H9 (cell line): Measurements from ENCODE around the gene TSC22D1. TPM values are rescaled to one million over a fixed set of nuclear protein-coding genes. Genes with fewer than 3 reads are reported as not detected.

ENCODE experiments used
- DNase-seq: peaks from one replicate; pipeline ENCODE4 v3.0.0-alpha.2; 2017
- H2AFZ ChIP-seq: one replicate; pipeline ENCODE4 v1.6.1; 2013; ENCODE audit warnings: mild to moderate bottlenecking, low read length, control low read depth, moderate library complexity
- H2AK5ac ChIP-seq: 2 replicates; pipeline ENCODE4 v1.6.1; 2013; ENCODE audit warnings: low read length, control low read depth, mixed read lengths; ENCODE audit not compliant: insufficient read length
- H2BK120ac ChIP-seq: one replicate; pipeline ENCODE4 v1.6.1; 2013; ENCODE audit warnings: low read depth, mild to moderate bottlenecking, low read length, control low read depth, inconsistent platforms; ENCODE audit not compliant: poor library complexity, severe bottlenecking
- H2BK12ac ChIP-seq: 2 replicates; pipeline ENCODE4 v1.6.1; 2013; ENCODE audit warnings: low read length, control low read depth, mixed read lengths, low read depth; ENCODE audit not compliant: insufficient read length
- H2BK15ac ChIP-seq: 2 replicates; pipeline ENCODE4 v1.6.1; 2013; ENCODE audit warnings: low read depth, low read length, control low read depth
- H2BK20ac ChIP-seq: one replicate; pipeline ENCODE4 v1.6.1; 2013; ENCODE audit warnings: low read depth, mild to moderate bottlenecking, low read length, control low read depth, inconsistent platforms; ENCODE audit not compliant: poor library complexity, severe bottlenecking
- H2BK5ac ChIP-seq: 2 replicates; pipeline ENCODE4 v1.6.1; 2013; ENCODE audit warnings: low read length, control low read depth, mixed read lengths; ENCODE audit not compliant: insufficient read length
- H3K14ac ChIP-seq: 2 replicates; pipeline ENCODE4 v1.6.1; 2013; ENCODE audit warnings: low read length, control low read depth; ENCODE audit not compliant: insufficient read depth
- H3K18ac ChIP-seq: 2 replicates; pipeline ENCODE4 v1.6.1; 2013; ENCODE audit warnings: low read depth, mild to moderate bottlenecking, mixed read lengths, low read length, control low read depth; ENCODE audit not compliant: insufficient read length
- H3K23ac ChIP-seq: 2 replicates; pipeline ENCODE4 v1.6.1; 2013; ENCODE audit warnings: low read length, control low read depth, mixed read lengths, low read depth; ENCODE audit not compliant: insufficient read length
- H3K23me2 ChIP-seq: 2 replicates; pipeline ENCODE4 v1.6.1; 2013; ENCODE audit warnings: low read depth, mild to moderate bottlenecking, mixed read lengths, low read length, control low read depth; ENCODE audit not compliant: insufficient read length, poor library complexity, severe bottlenecking
- H3K27ac ChIP-seq: 2 replicates; pipeline ENCODE4 v1.5.1; 2013; ENCODE audit warnings: low read length, control low read depth, mixed read lengths, low read depth; ENCODE audit not compliant: insufficient read length
- H3K27me3 ChIP-seq: 2 replicates; pipeline ENCODE4 v1.6.1; 2013; ENCODE audit warnings: low read length, control low read depth, inconsistent platforms; ENCODE audit not compliant: insufficient read depth
- H3K4ac ChIP-seq: 2 replicates; pipeline ENCODE4 v1.6.1; 2013; ENCODE audit warnings: low read depth, mild to moderate bottlenecking, control low read depth, inconsistent platforms, low read length, moderate library complexity
- H3K4me1 ChIP-seq: 2 replicates; pipeline ENCODE4 v1.6.1; 2013; ENCODE audit warnings: low read length, control low read depth, inconsistent platforms; ENCODE audit not compliant: insufficient read depth
- H3K4me2 ChIP-seq: 2 replicates; pipeline ENCODE4 v1.6.1; 2013; ENCODE audit warnings: low read length, control low read depth, mixed read lengths; ENCODE audit not compliant: insufficient read length, insufficient read depth
- H3K56ac ChIP-seq: 2 replicates; pipeline ENCODE4 v1.6.1; 2013; ENCODE audit warnings: low read depth, mild to moderate bottlenecking, mixed read lengths, low read length, control low read depth; ENCODE audit not compliant: insufficient read length
- H3K79me1 ChIP-seq: 2 replicates; pipeline ENCODE4 v1.6.1; 2013; ENCODE audit warnings: low read depth, mild to moderate bottlenecking, moderate library complexity, low read length, control low read depth, inconsistent platforms; ENCODE audit not compliant: insufficient read depth, poor library complexity, severe bottlenecking
- H3K79me2 ChIP-seq: 2 replicates; pipeline ENCODE4 v1.6.1; 2013; ENCODE audit warnings: low read length, control low read depth, inconsistent platforms; ENCODE audit not compliant: insufficient read depth
- H3K9ac ChIP-seq: 2 replicates; pipeline ENCODE4 v1.6.1; 2013; ENCODE audit warnings: low read length, control low read depth, mixed read lengths; ENCODE audit not compliant: insufficient read length; ENCODE audit errors: extremely low read depth
- H3K9me3 ChIP-seq: one replicate; pipeline ENCODE4 v1.6.1; 2013; ENCODE audit warnings: low read depth, low read length, inconsistent platforms; ENCODE audit not compliant: control insufficient read depth
- H3T11ph ChIP-seq: one replicate; pipeline ENCODE4 v1.6.1; 2013; ENCODE audit warnings: mild to moderate bottlenecking, low read length, control low read depth, inconsistent platforms
- H4K20me1 ChIP-seq: one replicate; pipeline ENCODE4 v1.6.1; 2013; ENCODE audit not compliant: control insufficient read depth, insufficient read length, insufficient read depth
- H4K5ac ChIP-seq: 2 replicates; pipeline ENCODE4 v1.6.1; 2013; ENCODE audit warnings: low read depth, mild to moderate bottlenecking, mixed read lengths, low read length, control low read depth; ENCODE audit not compliant: insufficient read length
- H4K8ac ChIP-seq: replicated peaks from 2 replicates; pipeline ENCODE4 v1.6.1; 2013; ENCODE audit warnings: low read length, control low read depth, mixed read lengths, low read depth; ENCODE audit not compliant: insufficient read length
- H4K91ac ChIP-seq: 2 replicates; pipeline ENCODE4 v1.6.1; 2013; ENCODE audit warnings: low read depth, mild to moderate bottlenecking, moderate library complexity, mixed read lengths, low read length, control low read depth; ENCODE audit not compliant: insufficient read length
- H3K27ac Mint-ChIP-seq, 3 experiments: 2 replicates in 2 of 3; 3 replicates in 1 of 3; pipeline ENCODE4 v1.8.0; 2020 to 2021; ENCODE audit warnings: mixed read lengths in 3 of 3, mild to moderate bottlenecking in 1 of 3, moderate library complexity in 1 of 3
- H3K27me3 Mint-ChIP-seq: 2 replicates; pipeline ENCODE4 v1.8.0; 2021; ENCODE audit warnings: low read depth, mild to moderate bottlenecking, moderate library complexity, mixed read lengths
- H3K36me3 Mint-ChIP-seq, 3 experiments: 2 replicates in 2 of 3; 3 replicates in 1 of 3; pipeline ENCODE4 v1.8.0; 2020 to 2021; ENCODE audit warnings: low read depth in 3 of 3, mixed read lengths in 3 of 3; ENCODE audit not compliant: insufficient read depth in 1 of 3
- H3K4me1 Mint-ChIP-seq, 2 experiments: 2 replicates each; pipeline ENCODE4 v1.8.0; 2020; ENCODE audit warnings: mixed read lengths in 2 of 2
- H3K4me3 Mint-ChIP-seq, 2 experiments: 2 replicates in 1 of 2; 3 replicates in 1 of 2; pipeline ENCODE4 v1.8.0; 2020 to 2021; ENCODE audit warnings: mild to moderate bottlenecking in 2 of 2, mixed read lengths in 2 of 2, moderate library complexity in 1 of 2
- H3K9me3 Mint-ChIP-seq, 2 experiments: 2 replicates in 1 of 2; 3 replicates in 1 of 2; pipeline ENCODE4 v1.8.0; 2020; ENCODE audit warnings: mild to moderate bottlenecking in 2 of 2, mixed read lengths in 2 of 2, moderate library complexity in 1 of 2
- CTCF ChIP-seq: fragments of 200-600 bp; sonication (generic); conservative IDR thresholded peaks from 3 replicates; pipeline ENCODE4 v1.8.0; 2021; ENCODE audit warnings: antibody characterized with exemption, mild to moderate bottlenecking
- WGBS: extraction: QIAGEN DNeasy Blood & Tissue Kit; methylation state at CpG from one replicate; pipeline ENCODE4 v1.1.7; 2013; ENCODE audit warnings: missing lambda C conversion rate, low lambda C conversion rate, mixed read lengths; ENCODE audit not compliant: insufficient read length; ENCODE audit errors: extremely low coverage; 5-methylcytosine and 5-hydroxymethylcytosine counted together
- total RNA-seq: library from RNA; stranded (reverse); gene quantifications from 2 replicates; pipeline ENCODE4 v1.2.1, GENCODE V29; 2021

The TSC22D1 gene
- total RNA-seq, 1 experiment from 2014 or later = 76.7 TPM

DNA sequence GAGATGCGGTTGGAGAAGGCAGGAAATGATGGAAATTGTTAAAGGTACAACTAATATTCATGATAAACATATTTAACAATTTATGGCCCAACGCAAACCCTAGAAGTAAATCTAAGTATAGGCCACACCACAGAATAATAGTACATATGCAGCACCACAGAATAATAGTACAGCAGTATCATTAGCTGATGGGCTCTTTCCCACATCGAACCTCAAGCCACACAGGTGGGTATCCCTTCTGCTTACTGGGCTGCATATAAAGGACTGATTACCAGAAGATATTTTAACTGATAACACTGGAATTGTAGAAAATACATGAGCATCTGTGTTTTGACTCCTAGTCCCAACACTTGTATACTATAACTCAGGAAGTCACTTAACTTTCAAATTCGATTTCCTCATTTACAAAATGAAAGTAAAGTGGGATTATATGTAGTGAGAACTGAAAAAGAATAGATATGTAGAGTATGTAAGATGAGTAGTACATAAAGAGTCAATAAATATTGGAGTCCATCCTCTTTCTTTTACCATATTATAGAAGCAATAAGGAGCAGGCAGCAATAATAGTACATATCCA, 91.5 kb downstream of the TSC22D1 start:
- Histone ChIP-seq H3K23ac (no peak overlapping the region), H2BK5ac (no peak overlapping the region), H3K14ac (no peak overlapping the region), H3K9ac (no peak overlapping the region), H3K79me2 (0 out of 2 replicates have a peak, but pooled peaks cover 4% of the 10 kb centered on the region), H2BK20ac (no peak overlapping the region), H2AFZ (no peak overlapping the region), H2BK120ac (no peak overlapping the region), H3T11ph (no peak overlapping the region), H2BK15ac (no peak overlapping the region), H4K20me1 (no peaks in the 10 kb centered on the region), H3K79me1 (no peaks in the 10 kb centered on the region), H4K8ac (no peak overlapping the region), H3K56ac (no peak overlapping the region), H3K4me2 (no peak overlapping the region), H3K4ac (no peak overlapping the region), H2BK12ac (no peak overlapping the region), H3K23me2 (no peaks in the 10 kb centered on the region), H2AK5ac (no peak overlapping the region), H3K9me3 (no peaks in the 10 kb centered on the region), H4K5ac (no peak overlapping the region), H4K91ac (no peak overlapping the region), H3K27ac (no peak overlapping the region), H3K27me3 (no peaks in the 10 kb centered on the region), H3K18ac (no peak overlapping the region), H3K4me1 (no peaks in the 10 kb centered on the region)
- H3K36me3 Mint-ChIP-seq = no peaks in the 10 kb centered on the region
- no peak for DNase-seq
- peaks cover 4 to 5% of the 10 kb centered on the region in 2 experiments; a peak in 2 of 4 replicates for H3K4me1 Mint-ChIP-seq
- H3K27me3 Mint-ChIP-seq = no peaks in the 10 kb centered on the region
- no peak overlapping the region for H3K4me3 Mint-ChIP-seq
- no CpG with 5 or more reads among the region's 4 CpGs for WGBS
- H3K9me3 Mint-ChIP-seq = no peaks in the 10 kb centered on the region
- H3K27ac Mint-ChIP-seq = no peak overlapping the region
- no peak for TF ChIP-seq CTCF
